ENCODE measurements around the gene TPP1.

Gene TPP1

DNA sequence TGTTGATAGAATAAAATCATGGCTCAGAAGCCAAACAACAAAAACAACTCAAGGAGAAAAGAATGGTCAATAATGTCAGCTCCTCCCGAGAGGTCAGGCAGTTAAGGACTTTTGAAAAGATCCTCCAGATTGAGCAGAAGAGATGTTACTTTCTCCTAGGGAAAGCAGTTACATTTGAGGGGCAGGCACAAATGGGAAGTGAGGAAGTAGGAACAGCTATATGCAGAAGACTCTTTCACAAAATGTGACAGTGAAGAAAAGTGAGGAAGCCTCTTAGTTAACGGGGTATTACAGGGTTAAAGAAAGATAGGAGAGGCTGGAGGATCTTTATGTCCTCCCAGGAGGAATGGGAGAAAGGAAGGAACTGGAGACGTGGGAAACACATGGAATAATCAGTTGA, 33.0 kb upstream of the TPP1 start:
- no peak for ATAC-seq
- TF ChIP-seq ESRRG (CRISPR knock-in tag; IDR thresholded peaks at IDR 0.05) = no peak
- TF ChIP-seq, protein P1, sequence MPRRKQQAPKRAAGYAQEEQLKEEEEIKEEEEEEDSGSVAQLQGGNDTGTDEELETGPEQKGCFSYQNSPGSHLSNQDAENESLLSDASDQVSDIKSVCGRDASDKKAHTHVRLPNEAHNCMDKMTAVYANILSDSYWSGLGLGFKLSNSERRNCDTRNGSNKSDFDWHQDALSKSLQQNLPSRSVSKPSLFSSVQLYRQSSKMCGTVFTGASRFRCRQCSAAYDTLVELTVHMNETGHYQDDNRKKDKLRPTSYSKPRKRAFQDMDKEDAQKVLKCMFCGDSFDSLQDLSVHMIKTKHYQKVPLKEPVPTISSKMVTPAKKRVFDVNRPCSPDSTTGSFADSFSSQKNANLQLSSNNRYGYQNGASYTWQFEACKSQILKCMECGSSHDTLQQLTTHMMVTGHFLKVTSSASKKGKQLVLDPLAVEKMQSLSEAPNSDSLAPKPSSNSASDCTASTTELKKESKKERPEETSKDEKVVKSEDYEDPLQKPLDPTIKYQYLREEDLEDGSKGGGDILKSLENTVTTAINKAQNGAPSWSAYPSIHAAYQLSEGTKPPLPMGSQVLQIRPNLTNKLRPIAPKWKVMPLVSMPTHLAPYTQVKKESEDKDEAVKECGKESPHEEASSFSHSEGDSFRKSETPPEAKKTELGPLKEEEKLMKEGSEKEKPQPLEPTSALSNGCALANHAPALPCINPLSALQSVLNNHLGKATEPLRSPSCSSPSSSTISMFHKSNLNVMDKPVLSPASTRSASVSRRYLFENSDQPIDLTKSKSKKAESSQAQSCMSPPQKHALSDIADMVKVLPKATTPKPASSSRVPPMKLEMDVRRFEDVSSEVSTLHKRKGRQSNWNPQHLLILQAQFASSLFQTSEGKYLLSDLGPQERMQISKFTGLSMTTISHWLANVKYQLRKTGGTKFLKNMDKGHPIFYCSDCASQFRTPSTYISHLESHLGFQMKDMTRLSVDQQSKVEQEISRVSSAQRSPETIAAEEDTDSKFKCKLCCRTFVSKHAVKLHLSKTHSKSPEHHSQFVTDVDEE (CRISPR knock-in tag; IDR thresholded peaks at IDR 0.05) = no peak
- TF ChIP-seq ZFP30 (CRISPR knock-in tag; IDR thresholded peaks at IDR 0.05) = no peak
- no peak for TF ChIP-seq PPARA (CRISPR knock-in tag; IDR thresholded peaks at IDR 0.05; ENCODE audit: borderline replicate concordance)
- TF ChIP-seq, protein P2, sequence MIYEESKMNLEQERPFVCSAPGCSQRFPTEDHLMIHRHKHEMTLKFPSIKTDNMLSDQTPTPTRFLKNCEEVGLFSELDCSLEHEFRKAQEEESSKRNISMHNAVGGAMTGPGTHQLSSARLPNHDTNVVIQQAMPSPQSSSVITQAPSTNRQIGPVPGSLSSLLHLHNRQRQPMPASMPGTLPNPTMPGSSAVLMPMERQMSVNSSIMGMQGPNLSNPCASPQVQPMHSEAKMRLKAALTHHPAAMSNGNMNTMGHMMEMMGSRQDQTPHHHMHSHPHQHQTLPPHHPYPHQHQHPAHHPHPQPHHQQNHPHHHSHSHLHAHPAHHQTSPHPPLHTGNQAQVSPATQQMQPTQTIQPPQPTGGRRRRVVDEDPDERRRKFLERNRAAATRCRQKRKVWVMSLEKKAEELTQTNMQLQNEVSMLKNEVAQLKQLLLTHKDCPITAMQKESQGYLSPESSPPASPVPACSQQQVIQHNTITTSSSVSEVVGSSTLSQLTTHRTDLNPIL (CRISPR knock-in tag; IDR thresholded peaks at IDR 0.05; ENCODE audit: low read depth) = no peak
- no peak for TF ChIP-seq ARNTL (CRISPR knock-in tag; IDR thresholded peaks at IDR 0.05; ENCODE audit: borderline replicate concordance, low read depth)
- TF ChIP-seq CSDC2 (CRISPR knock-in tag; IDR thresholded peaks at IDR 0.05) = no peak
- no peak for TF ChIP-seq ZC3H10 (CRISPR knock-in tag; IDR thresholded peaks at IDR 0.05)

DNA sequence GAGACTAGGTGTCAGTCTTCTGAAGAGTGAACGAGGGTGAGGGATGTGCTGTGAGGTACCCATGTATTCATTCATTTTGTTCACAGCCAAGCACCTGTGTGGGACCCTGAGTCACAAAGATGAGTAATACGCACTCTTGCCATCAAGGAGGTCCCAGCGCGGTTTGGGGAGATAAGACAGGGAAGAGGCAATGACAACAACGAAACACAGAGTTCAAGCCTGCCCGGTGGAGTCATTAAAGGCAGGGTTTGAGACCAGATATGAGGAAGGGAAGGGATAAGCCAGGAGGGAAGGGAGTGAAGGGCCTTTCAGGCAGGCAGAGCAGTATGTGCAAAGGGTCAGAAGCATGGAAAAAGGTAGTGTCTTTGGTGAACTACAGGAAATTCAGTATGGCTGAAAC, 31.8 kb upstream of the TPP1 start:
- no peak for ATAC-seq
- TF ChIP-seq, protein P2 (CRISPR knock-in tag; IDR thresholded peaks at IDR 0.05; ENCODE audit: low read depth) = no peak
- TF ChIP-seq ZNF565 (CRISPR knock-in tag; conservative IDR thresholded peaks at IDR 0.05; ENCODE audit: low read depth) = no peak
- no peak for TF ChIP-seq TOX (CRISPR knock-in tag; IDR thresholded peaks at IDR 0.05; ENCODE audit: borderline replicate concordance)
- TF ChIP-seq ZNF70 (CRISPR knock-in tag; IDR thresholded peaks at IDR 0.05) = no peak
- no peak for TF ChIP-seq ZC3H10 (CRISPR knock-in tag; IDR thresholded peaks at IDR 0.05)
- no peak for TF ChIP-seq ARNTL (CRISPR knock-in tag; IDR thresholded peaks at IDR 0.05; ENCODE audit: borderline replicate concordance, low read depth)
- TF ChIP-seq, protein P3, sequence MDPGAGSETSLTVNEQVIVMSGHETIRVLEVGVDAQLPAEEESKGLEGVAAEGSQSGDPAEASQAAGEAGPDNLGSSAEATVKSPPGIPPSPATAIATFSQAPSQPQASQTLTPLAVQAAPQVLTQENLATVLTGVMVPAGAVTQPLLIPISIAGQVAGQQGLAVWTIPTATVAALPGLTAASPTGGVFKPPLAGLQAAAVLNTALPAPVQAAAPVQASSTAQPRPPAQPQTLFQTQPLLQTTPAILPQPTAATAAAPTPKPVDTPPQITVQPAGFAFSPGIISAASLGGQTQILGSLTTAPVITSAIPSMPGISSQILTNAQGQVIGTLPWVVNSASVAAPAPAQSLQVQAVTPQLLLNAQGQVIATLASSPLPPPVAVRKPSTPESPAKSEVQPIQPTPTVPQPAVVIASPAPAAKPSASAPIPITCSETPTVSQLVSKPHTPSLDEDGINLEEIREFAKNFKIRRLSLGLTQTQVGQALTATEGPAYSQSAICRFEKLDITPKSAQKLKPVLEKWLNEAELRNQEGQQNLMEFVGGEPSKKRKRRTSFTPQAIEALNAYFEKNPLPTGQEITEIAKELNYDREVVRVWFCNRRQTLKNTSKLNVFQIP (CRISPR knock-in tag; IDR thresholded peaks at IDR 0.05; ENCODE audit: borderline replicate concordance, low read depth) = no peak
- TF ChIP-seq, protein P1 (CRISPR knock-in tag; IDR thresholded peaks at IDR 0.05) = no peak
- TF ChIP-seq CSDC2 (CRISPR knock-in tag; IDR thresholded peaks at IDR 0.05) = no peak
- TF ChIP-seq, protein P4, sequence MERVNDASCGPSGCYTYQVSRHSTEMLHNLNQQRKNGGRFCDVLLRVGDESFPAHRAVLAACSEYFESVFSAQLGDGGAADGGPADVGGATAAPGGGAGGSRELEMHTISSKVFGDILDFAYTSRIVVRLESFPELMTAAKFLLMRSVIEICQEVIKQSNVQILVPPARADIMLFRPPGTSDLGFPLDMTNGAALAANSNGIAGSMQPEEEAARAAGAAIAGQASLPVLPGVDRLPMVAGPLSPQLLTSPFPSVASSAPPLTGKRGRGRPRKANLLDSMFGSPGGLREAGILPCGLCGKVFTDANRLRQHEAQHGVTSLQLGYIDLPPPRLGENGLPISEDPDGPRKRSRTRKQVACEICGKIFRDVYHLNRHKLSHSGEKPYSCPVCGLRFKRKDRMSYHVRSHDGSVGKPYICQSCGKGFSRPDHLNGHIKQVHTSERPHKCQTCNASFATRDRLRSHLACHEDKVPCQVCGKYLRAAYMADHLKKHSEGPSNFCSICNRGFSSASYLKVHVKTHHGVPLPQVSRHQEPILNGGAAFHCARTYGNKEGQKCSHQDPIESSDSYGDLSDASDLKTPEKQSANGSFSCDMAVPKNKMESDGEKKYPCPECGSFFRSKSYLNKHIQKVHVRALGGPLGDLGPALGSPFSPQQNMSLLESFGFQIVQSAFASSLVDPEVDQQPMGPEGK (CRISPR knock-in tag; IDR thresholded peaks at IDR 0.05; ENCODE audit: borderline replicate concordance) = no peak

DNA sequence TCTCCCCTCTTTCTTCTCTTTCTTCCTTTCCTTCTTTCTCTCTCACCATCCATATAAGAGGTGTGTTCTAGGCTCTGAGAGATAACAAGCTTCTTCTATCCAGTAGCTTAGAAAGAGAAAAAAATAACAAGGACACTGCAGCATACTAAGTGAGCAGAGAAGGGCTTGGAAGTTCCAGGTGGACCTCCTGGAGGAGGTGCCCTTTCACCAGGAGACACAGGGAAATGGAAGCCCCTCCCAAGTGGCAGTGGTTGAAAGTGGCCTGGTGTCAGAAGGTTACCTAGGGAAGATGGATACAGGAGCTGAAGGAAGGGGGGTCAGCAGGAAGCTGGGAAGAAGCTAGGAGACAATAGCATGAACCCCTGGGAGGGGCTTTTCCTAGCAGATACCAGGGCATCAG, 30.9 kb upstream of the TPP1 start:
- ATAC-seq = no peak
- TF ChIP-seq ZNF8 (CRISPR knock-in tag; IDR thresholded peaks at IDR 0.05) (no peak), RARB (CRISPR knock-in tag; IDR thresholded peaks at IDR 0.05) (no peak), CSDC2 (CRISPR knock-in tag; IDR thresholded peaks at IDR 0.05) (no peak), ZFP3 (CRISPR knock-in tag; IDR thresholded peaks at IDR 0.05) (no peak), TOX (CRISPR knock-in tag; IDR thresholded peaks at IDR 0.05; ENCODE audit: borderline replicate concordance) (no peak), SNAI2 (CRISPR knock-in tag; IDR thresholded peaks at IDR 0.05) (no peak)
